ENCODE results near the gene SLC23A1.

DNA sequence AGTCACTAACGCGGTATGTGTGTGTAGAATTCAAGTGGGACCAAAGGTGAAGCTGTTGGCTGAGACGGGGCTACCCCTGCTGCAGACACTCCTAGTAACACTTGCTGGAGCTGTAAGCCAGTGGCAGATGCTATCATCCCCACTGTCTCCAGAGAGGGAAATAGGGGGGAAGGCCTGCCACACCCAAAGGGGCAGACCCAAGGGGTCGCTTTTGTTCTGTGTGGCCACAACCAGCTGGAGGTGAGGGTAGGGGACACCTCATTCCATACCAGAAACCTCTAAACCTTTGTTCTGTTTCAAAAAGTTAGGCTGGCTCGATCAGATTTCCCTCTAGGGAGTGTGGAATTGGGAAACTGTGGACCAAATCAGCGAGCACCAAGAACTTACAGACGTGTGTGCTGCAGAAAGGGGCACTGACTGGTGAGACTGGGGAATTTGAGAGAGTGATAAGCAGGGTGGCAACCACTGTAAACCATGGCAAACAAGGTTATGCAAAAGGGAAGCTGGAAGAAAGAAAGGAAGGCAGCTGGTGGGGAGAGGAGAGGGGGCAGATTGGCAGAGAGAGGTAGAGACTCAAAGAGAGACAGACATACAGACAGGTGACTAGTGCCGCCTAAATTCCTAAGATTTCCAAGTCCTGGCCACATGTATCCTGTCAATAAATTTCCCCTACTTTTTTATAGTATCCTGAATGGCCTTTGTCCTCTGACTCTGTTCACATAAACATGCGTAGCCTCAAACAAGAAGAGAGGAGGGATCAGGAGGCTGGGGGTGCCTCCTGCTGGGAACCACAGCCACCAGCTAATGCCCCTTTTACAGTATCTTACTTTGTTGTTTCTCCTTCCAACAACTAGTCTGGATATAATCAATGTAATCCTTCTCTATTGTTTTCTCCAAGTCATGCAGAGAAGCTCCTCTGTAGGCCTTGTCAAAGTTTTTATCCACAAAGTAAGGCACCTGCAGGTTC, 36.4 kb upstream of the SLC23A1 start:
- TF ChIP-seq, protein P1, sequence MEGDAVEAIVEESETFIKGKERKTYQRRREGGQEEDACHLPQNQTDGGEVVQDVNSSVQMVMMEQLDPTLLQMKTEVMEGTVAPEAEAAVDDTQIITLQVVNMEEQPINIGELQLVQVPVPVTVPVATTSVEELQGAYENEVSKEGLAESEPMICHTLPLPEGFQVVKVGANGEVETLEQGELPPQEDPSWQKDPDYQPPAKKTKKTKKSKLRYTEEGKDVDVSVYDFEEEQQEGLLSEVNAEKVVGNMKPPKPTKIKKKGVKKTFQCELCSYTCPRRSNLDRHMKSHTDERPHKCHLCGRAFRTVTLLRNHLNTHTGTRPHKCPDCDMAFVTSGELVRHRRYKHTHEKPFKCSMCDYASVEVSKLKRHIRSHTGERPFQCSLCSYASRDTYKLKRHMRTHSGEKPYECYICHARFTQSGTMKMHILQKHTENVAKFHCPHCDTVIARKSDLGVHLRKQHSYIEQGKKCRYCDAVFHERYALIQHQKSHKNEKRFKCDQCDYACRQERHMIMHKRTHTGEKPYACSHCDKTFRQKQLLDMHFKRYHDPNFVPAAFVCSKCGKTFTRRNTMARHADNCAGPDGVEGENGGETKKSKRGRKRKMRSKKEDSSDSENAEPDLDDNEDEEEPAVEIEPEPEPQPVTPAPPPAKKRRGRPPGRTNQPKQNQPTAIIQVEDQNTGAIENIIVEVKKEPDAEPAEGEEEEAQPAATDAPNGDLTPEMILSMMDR (IDR thresholded peaks at IDR 0.05): no peak
- TF ChIP-seq POLR2AphosphoS5 (IDR thresholded peaks at IDR 0.05): no peak
